ES-I3 (cell line): ENCODE results near the gene CABP1.

Experiments
- H3K36me3 ChIP-seq: 2 replicates; pipeline ENCODE4 v1.6.1; 2013; ENCODE audit warnings: mild to moderate bottlenecking, low read length, control low read depth, moderate library complexity; ENCODE audit not compliant: insufficient read depth
- H3K4me1 ChIP-seq: 2 replicates; pipeline ENCODE4 v1.6.1; 2013; ENCODE audit warnings: mild to moderate bottlenecking, control low read depth, low read length; ENCODE audit not compliant: insufficient read depth
- H3K9ac ChIP-seq: 2 replicates; pipeline ENCODE4 v1.6.1; 2013; ENCODE audit warnings: low read depth, mild to moderate bottlenecking, low read length, moderate library complexity
- H3K9me3 ChIP-seq: 2 replicates; pipeline ENCODE4 v1.6.1; 2013; ENCODE audit warnings: mild to moderate bottlenecking, low read length, moderate library complexity; ENCODE audit not compliant: control insufficient read depth, insufficient read depth

CABP1 gene

DNA sequence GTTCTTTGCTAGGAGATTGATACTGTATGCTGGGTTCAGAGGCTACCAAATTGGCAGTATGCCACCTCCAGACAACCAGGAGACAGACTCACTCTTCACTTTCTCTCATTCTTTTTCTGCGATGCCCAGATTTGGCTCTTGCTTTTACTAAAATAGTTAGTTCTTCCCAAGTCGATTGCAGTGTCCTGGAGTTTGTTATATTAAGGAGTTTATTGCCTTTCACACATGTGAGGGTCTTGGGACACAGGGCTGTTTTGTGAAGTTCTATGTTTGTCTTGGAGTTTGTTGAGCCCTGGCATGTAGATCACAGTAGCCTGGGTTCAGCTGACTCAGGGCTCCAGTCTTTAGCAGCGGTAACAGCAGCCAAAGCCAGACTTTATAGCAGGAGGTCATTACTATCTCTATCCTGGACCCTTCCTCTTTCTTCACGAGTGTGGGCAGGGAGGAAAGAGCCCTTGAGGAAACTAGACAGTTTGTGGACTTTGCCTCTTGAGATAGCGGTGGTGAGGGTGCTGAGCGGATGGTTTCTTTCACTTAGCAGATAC is 48.2 kb downstream of the CABP1 start:
- peaks cover 40% of the 10 kb centered on the region for H3K4me1 ChIP-seq
- no peaks in the 10 kb centered on the region for H3K9me3 ChIP-seq
- H3K9ac ChIP-seq: peak overlapping the region; percentile 80
- no peaks in the 10 kb centered on the region for H3K36me3 ChIP-seq

GRCh38 chr12:120689397-120690082 is 49.1 kb downstream of the CABP1 start:
- H3K36me3 ChIP-seq: peaks cover under 1% of the 10 kb centered on the region
- peaks cover 47% of the 10 kb centered on the region for H3K4me1 ChIP-seq
- H3K9me3 ChIP-seq: no peaks in the 10 kb centered on the region
- H3K9ac ChIP-seq: peak overlapping the region; percentile 80; the same call in 1 of the 2 replicates

DNA sequence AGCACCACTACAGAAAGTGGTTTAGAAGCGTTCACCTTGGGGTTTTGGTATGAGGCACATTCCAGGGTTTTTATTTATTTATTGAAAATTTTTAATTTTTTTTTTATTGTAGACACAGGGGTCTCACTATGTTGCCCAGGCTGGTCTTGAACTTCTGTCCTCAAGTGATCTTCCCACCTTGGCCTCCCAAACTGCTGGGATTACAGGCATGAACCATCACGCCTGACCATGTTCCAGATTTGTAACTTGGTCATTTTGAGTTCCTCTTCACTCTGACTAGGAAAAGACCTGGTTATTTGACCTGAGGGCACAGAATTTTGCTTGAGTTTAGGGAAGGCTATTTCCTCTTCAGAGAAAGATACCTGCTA is 49.6 kb downstream of the CABP1 start:
- Histone ChIP-seq H3K9me3 (no peaks in the 10 kb centered on the region), H3K4me1 (peaks cover 47% of the 10 kb centered on the region), H3K9ac (no peak overlapping the region), H3K36me3 (peaks cover 6% of the 10 kb centered on the region)

GRCh38 chr12:120690978-120691377 is 50.6 kb downstream of the CABP1 start:
- Histone ChIP-seq H3K4me1 (peaks cover 47% of the 10 kb centered on the region), H3K9me3 (no peaks in the 10 kb centered on the region), H3K36me3 (peaks cover 11% of the 10 kb centered on the region), H3K9ac (no peak overlapping the region)

- no peaks in the 10 kb centered on the region for H3K9me3 ChIP-seq
- H3K9ac ChIP-seq: no peak overlapping the region
- peaks cover 18% of the 10 kb centered on the region for H3K36me3 ChIP-seq
- peaks cover 47% of the 10 kb centered on the region for H3K4me1 ChIP-seq
These were observed 52.2 kb downstream of the CABP1 start for GRCh38 chr12:120692524-120693033.

DNA sequence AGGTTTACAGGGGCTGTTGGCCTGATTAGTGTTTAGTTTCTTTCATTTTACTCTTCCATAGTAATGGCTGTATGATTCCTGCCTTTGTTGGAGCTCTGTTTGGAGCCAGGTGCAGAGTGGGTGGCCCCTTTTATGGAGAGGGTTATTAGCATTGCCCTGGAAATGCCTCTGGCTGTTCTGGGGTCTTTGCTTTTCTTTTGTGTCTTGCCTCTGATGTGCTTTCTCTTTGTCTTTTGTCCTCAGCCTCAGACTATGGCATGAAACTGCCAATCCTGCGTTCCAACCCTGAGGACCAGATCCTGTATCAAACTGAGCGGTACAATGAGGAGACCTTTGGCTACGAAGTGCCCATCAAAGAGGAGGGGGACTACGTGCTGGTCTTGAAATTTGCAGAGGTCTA is 53.4 kb downstream of the CABP1 start:
- Histone ChIP-seq H3K9ac (no peak overlapping the region), H3K9me3 (no peaks in the 10 kb centered on the region), H3K36me3 (peaks cover 18% of the 10 kb centered on the region), H3K4me1 (peaks cover 47% of the 10 kb centered on the region)

DNA sequence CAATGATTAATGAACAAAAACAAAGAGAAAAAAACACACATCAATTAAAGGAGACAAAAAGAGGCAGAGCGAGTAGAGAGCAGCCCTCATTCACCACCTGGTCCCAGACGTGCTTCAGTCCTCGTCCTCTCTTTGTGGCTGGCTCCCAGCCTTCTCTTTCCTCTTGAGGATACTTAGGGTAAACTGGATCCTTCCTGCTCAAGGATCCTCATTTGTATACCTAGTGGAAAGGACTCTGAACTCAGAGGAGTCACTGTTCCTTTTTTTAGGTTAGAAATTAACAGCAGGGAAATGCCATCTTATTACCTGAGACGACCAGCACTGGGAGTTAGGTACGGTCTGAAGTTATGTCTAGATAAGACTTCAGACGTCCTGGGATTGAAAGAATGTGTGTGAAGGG is 56.2 kb downstream of the CABP1 start:
- Histone ChIP-seq H3K36me3 (peaks cover 31% of the 10 kb centered on the region), H3K9ac (no peak overlapping the region), H3K4me1 (peaks cover 22% of the 10 kb centered on the region; the same call in 1 of the 2 replicates), H3K9me3 (no peaks in the 10 kb centered on the region)

- no peaks in the 10 kb centered on the region for H3K9me3 ChIP-seq
- peaks cover 33% of the 10 kb centered on the region for H3K36me3 ChIP-seq
- no peak overlapping the region for H3K9ac ChIP-seq
- H3K4me1 ChIP-seq: peaks cover 19% of the 10 kb centered on the region; the same call in 1 of the 2 replicates
These were observed 56.9 kb downstream of the CABP1 start for GRCh38 chr12:120697344-120697743.

DNA sequence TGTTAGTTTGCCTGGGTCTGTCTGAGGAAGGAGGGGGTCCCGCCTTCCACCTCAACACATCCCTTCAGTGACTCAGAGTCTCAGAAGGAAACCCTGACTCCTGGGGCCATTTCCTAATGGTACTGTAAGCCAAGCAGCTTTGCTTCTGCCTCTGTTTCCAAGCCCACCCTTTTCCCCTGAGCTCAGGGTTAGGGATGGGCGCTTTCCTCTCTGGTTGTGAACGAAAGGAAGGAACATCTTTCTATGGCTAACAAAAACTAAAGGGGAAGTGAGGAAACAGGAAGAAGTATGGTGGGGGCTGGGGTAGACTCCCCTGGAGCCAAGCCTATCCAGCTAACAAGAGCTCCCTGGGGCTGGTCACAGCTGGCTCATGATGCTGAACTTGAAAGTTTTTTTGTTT is 58.2 kb downstream of the CABP1 start:
- Histone ChIP-seq H3K36me3 (peaks cover 38% of the 10 kb centered on the region), H3K4me1 (peaks cover 6% of the 10 kb centered on the region; the same call in 1 of the 2 replicates), H3K9ac (no peak overlapping the region), H3K9me3 (no peaks in the 10 kb centered on the region)

DNA sequence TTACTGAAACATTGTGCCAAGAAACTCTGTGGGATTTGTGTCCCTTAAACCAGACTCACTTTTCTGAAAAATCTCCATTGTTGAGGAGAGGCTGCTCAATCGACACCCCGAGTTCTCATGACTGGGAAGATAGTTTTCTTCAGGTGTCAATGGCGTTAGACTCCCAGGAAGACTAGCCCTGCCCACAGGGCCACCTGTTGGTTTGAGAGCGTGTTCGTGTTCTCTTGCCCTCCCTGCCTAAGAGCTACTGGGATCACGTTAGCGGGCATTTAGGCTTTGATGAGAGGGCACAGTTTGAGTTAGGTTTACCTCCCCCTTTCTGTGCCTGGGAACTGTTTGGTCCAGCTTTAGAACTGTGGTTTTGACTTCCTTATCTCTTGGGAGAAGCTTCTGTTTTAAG is 59.1 kb downstream of the CABP1 start:
- peaks cover 37% of the 10 kb centered on the region for H3K36me3 ChIP-seq
- H3K4me1 ChIP-seq: no peaks in the 10 kb centered on the region

DNA sequence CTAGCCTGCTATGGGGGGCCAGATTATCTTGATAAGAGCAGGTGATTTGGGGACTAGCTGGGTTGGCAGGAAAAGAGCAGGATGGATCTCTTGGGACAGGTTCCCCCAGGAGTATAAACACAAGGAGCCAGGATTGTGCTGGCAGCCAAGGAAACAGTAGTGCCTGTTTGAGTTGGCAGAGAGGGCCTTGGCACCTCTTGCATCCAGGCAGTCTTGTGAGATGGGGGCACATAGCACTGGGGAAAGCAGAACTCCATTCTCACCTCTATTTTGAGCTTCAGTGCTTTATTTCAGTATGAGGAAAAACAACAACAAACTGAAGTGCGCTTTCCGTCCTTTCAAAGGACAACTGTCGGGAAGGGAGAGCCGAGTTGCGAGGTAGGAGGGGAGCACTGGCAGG is 60.5 kb downstream of the CABP1 start:
- Histone ChIP-seq H3K4me1 (no peaks in the 10 kb centered on the region), H3K9ac (no peak overlapping the region), H3K9me3 (no peaks in the 10 kb centered on the region), H3K36me3 (peaks cover 27% of the 10 kb centered on the region)

More for the DNA sequence above, 59.1 kb downstream of the CABP1 start:
- H3K9ac ChIP-seq: no peak overlapping the region
- H3K9me3 ChIP-seq: no peaks in the 10 kb centered on the region

DNA sequence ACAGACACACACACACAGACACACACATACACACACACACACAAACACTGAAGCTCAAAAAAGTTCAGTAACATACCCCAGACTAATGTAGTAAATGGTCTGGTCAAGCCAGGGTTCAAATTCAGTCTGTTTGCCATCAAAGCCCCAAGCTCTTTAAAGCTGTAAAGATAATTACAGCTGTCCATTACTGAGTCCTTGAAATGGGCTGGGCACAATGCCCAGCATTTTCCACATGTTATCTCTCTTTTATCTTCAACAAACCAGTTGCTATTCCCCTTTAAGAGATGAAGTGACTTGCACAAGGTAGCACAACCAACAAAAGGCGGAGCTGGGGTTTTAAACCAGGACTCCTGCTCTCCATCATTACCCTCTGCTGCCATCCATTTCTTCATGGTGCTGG is 62.2 kb downstream of the CABP1 start:
- Histone ChIP-seq H3K4me1 (no peaks in the 10 kb centered on the region), H3K9ac (no peak overlapping the region), H3K36me3 (peaks cover 19% of the 10 kb centered on the region), H3K9me3 (no peaks in the 10 kb centered on the region)

DNA sequence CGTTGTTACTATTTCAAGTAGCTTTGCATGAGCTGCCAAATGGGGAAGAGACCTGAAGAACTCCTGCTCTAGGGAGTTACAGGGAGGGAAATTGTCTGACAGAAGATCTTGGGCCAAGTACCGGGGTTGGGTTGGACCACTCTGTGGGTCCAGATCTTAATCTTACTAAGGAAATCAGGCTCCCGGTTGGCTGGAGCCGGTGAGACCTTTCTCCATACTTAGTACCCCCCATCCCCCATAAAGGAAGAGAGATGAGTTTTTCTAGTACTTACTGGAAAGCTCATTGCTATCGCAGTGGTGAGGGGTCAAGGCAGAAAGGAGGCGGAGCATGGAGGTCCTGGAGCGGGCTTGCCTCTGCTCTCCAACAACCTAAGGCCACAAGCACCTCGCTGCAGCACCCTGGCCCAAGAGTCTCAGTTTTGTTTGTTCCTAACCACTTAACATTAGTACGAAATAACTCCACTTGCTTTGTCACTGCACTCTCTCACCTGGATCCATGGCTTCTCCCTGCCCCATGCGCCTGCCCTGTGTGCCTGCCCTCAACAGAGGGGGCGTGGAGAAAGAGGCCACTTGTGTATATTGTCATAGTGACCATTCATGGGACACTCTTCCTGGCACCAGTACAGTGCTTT is 63.0 kb downstream of the CABP1 start:
- Histone ChIP-seq H3K9me3 (no peaks in the 10 kb centered on the region), H3K4me1 (no peaks in the 10 kb centered on the region), H3K9ac (no peak overlapping the region), H3K36me3 (peaks cover 19% of the 10 kb centered on the region)

DNA sequence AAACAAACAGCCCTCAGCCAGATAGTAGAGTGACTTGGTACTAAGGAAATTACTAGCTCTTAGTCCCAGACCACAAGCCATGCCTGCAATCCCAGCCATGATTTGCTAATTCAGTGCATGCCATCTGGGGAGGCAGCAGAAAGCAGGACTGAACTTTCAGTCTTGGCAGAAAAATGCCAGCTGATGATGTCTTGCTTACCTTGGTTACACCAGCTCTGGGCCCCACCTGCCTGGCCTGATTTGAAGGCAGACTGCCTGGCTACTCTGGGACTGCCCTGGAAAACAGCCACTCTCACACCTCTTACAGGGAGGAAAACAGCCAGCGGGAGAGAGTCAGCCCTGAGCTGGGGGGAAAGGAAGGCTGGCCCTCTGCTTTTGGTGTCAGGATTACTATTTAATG is 65.2 kb downstream of the CABP1 start:
- H3K36me3 ChIP-seq: 0 out of 2 replicates have a peak, but pooled peaks cover 10% of the 10 kb centered on the region
- H3K9ac ChIP-seq: no peak overlapping the region
- H3K9me3 ChIP-seq: no peaks in the 10 kb centered on the region
- H3K4me1 ChIP-seq: no peaks in the 10 kb centered on the region

DNA sequence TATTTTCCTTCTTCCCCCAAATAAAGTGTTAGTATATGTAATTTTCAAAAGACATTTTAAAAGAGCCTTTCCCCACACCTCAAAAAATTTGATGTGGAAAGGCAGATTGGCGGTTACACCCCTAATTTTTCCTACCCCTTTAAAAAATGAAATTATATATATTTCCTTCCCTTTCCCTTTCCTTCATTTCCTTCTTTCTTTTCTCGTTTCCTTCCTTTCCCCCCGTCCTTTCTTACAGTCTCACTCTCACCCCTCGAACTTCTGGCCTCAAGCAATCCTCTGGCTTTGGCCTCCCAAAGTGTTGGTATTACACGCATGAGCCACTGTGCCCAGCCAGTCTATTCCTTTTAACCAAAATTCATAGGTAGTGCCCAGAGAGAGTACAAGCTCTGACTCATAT is 65.6 kb downstream of the CABP1 start:
- Histone ChIP-seq H3K4me1 (no peaks in the 10 kb centered on the region), H3K9me3 (no peaks in the 10 kb centered on the region), H3K36me3 (0 out of 2 replicates have a peak, but pooled peaks cover 10% of the 10 kb centered on the region), H3K9ac (no peak overlapping the region)
